ENCODE measurements around the gene MVD.

MVD gene

GRCh38 chr16:88651989-88652761, 10.7 kb downstream of the MVD start:
- DNase-seq (ENCODE audit: low read depth): no peak
- no peak overlapping the region for H3K4me3 ChIP-seq (ENCODE audit: control insufficient read depth, low read depth, low read length)
- TF ChIP-seq, protein P1, sequence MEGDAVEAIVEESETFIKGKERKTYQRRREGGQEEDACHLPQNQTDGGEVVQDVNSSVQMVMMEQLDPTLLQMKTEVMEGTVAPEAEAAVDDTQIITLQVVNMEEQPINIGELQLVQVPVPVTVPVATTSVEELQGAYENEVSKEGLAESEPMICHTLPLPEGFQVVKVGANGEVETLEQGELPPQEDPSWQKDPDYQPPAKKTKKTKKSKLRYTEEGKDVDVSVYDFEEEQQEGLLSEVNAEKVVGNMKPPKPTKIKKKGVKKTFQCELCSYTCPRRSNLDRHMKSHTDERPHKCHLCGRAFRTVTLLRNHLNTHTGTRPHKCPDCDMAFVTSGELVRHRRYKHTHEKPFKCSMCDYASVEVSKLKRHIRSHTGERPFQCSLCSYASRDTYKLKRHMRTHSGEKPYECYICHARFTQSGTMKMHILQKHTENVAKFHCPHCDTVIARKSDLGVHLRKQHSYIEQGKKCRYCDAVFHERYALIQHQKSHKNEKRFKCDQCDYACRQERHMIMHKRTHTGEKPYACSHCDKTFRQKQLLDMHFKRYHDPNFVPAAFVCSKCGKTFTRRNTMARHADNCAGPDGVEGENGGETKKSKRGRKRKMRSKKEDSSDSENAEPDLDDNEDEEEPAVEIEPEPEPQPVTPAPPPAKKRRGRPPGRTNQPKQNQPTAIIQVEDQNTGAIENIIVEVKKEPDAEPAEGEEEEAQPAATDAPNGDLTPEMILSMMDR (conservative IDR thresholded peaks at IDR 0.05; ENCODE audit: control insufficient read depth, insufficient read depth, low read depth, low read length): no peak

DNA sequence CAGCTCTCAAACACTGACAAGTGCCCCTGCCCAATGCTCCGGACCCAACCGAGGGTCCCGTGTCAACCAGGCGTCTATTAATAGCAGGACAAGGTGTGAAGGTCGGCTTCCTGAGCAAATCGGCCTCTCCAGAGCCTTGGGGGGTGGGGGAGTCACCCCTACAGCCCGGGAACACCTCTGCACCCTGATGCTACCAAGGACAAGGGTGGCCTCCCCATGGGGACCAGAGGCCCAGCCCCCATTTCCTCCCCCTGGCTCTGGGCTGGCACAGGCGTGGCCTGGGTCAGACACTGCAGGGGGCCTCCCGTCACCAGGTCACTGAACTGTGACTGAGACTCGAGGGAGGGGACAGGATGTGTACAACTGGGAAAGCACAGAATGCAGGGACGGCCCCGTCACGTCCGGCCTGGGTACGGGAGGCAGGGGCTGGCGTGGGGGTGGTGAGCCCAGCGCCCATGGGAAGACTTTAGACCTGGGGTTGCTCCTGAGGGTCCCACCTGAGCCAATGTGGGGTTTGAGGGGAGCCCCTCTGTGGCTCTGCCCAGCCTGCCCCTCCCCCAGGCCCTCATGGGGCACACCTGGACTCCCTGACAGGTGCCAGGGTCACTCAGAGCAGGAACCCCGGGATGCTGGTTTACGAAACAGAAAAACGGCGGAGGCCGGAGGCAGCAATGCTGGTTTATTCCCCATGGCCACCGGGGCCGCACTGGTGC, 11.5 kb downstream of the MVD start:
- DNase-seq (ENCODE audit: low read depth): no peak
- H3K4me3 ChIP-seq (ENCODE audit: control insufficient read depth, low read depth, low read length): peak overlapping the region; percentile 11
- TF ChIP-seq, protein P1 (conservative IDR thresholded peaks at IDR 0.05; ENCODE audit: control insufficient read depth, insufficient read depth, low read depth, low read length): no peak

GRCh38 chr16:88650749-88651275, 12.1 kb downstream of the MVD start, which contains the start of gene CYBA:
Gene CYBA, minus strand, starts transcription at chr16:88651053. Its CDS starts 40 bp downstream, at chr16:88651013.
- peak within 1 kb of the TSS; percentile 53 for H3K4me3 ChIP-seq (ENCODE audit: control insufficient read depth, low read depth, low read length)

DNA sequence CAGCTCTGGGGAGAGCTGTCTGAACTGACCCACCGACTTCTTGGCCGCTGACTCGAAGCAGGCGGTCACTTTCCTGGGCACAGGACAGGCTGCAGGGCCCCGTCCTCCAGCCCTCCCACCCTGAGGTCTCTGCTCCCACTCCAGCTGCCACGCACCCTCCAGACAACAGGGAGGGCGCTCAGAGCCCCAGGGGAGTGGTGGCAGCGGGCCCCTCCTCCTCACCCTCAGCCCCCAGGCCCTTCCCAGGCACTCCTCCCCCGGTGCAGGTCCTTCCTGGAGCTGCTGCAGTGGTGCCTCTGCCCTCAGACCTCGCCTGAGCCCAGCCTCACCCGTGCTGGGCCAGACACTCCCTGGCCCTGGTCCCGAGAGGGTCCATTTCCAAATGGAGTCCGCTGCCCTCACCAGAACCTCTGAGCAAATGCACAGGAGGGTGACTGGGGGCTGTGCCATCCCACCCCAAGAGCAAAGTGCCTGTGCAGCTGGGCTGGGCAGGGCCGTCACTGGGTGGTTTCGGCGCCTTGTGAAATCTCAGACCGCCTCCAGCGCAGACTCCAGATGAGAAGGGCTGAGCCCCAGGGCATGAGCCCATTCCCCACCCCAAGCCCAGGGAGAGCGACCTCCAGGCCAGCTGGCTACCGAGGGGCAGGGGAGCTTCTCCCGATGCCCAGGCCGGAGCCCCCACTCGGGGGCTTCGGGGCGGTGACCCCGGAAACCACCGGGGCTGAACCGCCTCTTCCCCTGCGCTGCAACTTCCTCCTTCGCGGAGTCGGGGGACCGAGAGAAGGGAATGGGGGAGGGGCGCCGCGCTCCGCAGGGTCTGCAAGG, 12.8 kb downstream of the MVD start:
- no peak for DNase-seq (ENCODE audit: low read depth)
- H3K4me3 ChIP-seq (ENCODE audit: control insufficient read depth, low read depth, low read length): peak overlapping the region; percentile 53
- TF ChIP-seq, protein P1 (conservative IDR thresholded peaks at IDR 0.05; ENCODE audit: control insufficient read depth, insufficient read depth, low read depth, low read length): no peak

More at GRCh38 chr16:88650749-88651275, 12.1 kb downstream of the MVD start, which contains the start of gene CYBA:
- TF ChIP-seq, protein P1 (conservative IDR thresholded peaks at IDR 0.05; ENCODE audit: control insufficient read depth, insufficient read depth, low read depth, low read length): no peak
- peak; percentile 33 for DNase-seq (ENCODE audit: low read depth)

- DNase-seq (ENCODE audit: low read depth): no peak
- TF ChIP-seq, protein P1 (conservative IDR thresholded peaks at IDR 0.05; ENCODE audit: control insufficient read depth, insufficient read depth, low read depth, low read length): no peak
- H3K4me3 ChIP-seq (ENCODE audit: control insufficient read depth, low read depth, low read length): no peak overlapping the region
These were observed 13.5 kb downstream of the MVD start for GRCh38 chr16:88649195-88649923.

All from fibroblast of mammary gland (primary cell).